ENCODE results near the gene MTAP. TPM values are rescaled to one million over a fixed set of nuclear protein-coding genes. Genes with fewer than 3 reads are reported as not detected.

The MTAP gene
- total RNA-seq, 1 experiment from 2014 or later: 84.3 TPM

GRCh38 chr9:21982861-21983560, 180.6 kb downstream of the MTAP start (continued):
- TF ChIP-seq IRF1 (CRISPR knock-in tag; IDR thresholded peaks at IDR 0.05) (no peak), ZNF317 (CRISPR knock-in tag; IDR thresholded peaks at IDR 0.05; ENCODE audit: borderline replicate concordance, low read depth) (no peak), TCF7 (CRISPR knock-in tag; IDR thresholded peaks at IDR 0.05; ENCODE audit: low read depth) (no peak), SP1 (CRISPR knock-in tag; conservative IDR thresholded peaks at IDR 0.05) (no peak), ATF1 (CRISPR knock-in tag; IDR thresholded peaks at IDR 0.05) (no peak), GRHL2 (CRISPR knock-in tag; IDR thresholded peaks at IDR 0.05; ENCODE audit: insufficient replicate concordance, severe bottlenecking) (no peak), NFE2L1 (CRISPR knock-in tag; IDR thresholded peaks at IDR 0.05) (no peak)
- TF ChIP-seq, protein P1, sequence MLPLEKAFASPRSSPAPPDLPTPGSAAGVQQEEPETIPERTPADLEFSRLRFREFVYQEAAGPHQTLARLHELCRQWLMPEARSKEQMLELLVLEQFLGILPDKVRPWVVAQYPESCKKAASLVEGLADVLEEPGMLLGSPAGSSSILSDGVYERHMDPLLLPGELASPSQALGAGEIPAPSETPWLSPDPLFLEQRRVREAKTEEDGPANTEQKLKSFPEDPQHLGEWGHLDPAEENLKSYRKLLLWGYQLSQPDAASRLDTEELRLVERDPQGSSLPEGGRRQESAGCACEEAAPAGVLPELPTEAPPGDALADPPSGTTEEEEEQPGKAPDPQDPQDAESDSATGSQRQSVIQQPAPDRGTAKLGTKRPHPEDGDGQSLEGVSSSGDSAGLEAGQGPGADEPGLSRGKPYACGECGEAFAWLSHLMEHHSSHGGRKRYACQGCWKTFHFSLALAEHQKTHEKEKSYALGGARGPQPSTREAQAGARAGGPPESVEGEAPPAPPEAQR (CRISPR knock-in tag; IDR thresholded peaks at IDR 0.05): no peak

DNA sequence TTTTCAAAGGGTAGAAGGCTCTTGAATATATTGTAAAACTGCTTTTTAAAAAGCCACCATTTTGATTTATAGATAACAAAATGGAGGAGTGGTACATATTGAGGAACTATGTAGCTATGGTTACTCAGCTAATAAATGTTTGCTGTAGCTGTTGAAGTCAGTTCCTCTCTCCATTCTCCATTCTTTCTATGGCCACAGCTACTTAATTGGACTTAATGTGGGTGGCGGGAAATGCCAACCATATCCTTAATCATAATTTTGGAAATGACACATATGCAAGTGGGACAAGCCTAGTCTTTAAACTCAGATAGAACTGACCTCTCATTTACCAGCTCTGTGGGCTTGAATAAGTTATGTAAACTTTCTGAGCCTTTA, 181.1 kb downstream of the MTAP start:
- POLR2A ChIA-PET: no interaction called here
- H3K36me3 Mint-ChIP-seq: no peaks in the 10 kb centered on the region
- peaks cover 3% of the 10 kb centered on the region for H3K4me1 Mint-ChIP-seq
- TF ChIP-seq SMAD3 (CRISPR knock-in tag; IDR thresholded peaks at IDR 0.05; ENCODE audit: borderline replicate concordance): no peak
- TF ChIP-seq ERG (CRISPR knock-in tag; IDR thresholded peaks at IDR 0.05): no peak
- TF ChIP-seq CTCF (IDR thresholded peaks at IDR 0.05): no peak
- no peak for TF ChIP-seq TCF7 (CRISPR knock-in tag; IDR thresholded peaks at IDR 0.05; ENCODE audit: low read depth)
- TF ChIP-seq FOXP1 (CRISPR knock-in tag; IDR thresholded peaks at IDR 0.05; ENCODE audit: borderline replicate concordance): no peak
- TF ChIP-seq JUN (CRISPR knock-in tag; IDR thresholded peaks at IDR 0.05): no peak
- no peak for TF ChIP-seq SP1 (CRISPR knock-in tag; conservative IDR thresholded peaks at IDR 0.05)
- TF ChIP-seq MXD4 (CRISPR knock-in tag; IDR thresholded peaks at IDR 0.05; ENCODE audit: borderline replicate concordance): no peak
- TF ChIP-seq, protein P2, sequence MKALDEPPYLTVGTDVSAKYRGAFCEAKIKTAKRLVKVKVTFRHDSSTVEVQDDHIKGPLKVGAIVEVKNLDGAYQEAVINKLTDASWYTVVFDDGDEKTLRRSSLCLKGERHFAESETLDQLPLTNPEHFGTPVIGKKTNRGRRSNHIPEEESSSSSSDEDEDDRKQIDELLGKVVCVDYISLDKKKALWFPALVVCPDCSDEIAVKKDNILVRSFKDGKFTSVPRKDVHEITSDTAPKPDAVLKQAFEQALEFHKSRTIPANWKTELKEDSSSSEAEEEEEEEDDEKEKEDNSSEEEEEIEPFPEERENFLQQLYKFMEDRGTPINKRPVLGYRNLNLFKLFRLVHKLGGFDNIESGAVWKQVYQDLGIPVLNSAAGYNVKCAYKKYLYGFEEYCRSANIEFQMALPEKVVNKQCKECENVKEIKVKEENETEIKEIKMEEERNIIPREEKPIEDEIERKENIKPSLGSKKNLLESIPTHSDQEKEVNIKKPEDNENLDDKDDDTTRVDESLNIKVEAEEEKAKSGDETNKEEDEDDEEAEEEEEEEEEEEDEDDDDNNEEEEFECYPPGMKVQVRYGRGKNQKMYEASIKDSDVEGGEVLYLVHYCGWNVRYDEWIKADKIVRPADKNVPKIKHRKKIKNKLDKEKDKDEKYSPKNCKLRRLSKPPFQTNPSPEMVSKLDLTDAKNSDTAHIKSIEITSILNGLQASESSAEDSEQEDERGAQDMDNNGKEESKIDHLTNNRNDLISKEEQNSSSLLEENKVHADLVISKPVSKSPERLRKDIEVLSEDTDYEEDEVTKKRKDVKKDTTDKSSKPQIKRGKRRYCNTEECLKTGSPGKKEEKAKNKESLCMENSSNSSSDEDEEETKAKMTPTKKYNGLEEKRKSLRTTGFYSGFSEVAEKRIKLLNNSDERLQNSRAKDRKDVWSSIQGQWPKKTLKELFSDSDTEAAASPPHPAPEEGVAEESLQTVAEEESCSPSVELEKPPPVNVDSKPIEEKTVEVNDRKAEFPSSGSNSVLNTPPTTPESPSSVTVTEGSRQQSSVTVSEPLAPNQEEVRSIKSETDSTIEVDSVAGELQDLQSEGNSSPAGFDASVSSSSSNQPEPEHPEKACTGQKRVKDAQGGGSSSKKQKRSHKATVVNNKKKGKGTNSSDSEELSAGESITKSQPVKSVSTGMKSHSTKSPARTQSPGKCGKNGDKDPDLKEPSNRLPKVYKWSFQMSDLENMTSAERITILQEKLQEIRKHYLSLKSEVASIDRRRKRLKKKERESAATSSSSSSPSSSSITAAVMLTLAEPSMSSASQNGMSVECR (CRISPR knock-in tag; IDR thresholded peaks at IDR 0.05; ENCODE audit: borderline replicate concordance): no peak
- no peak for TF ChIP-seq TEAD4 (CRISPR knock-in tag; IDR thresholded peaks at IDR 0.05)
- TF ChIP-seq MYBL2 (CRISPR knock-in tag; IDR thresholded peaks at IDR 0.05): no peak
- TF ChIP-seq ZNF317 (CRISPR knock-in tag; IDR thresholded peaks at IDR 0.05; ENCODE audit: borderline replicate concordance, low read depth): no peak
- no peak for TF ChIP-seq ESRRA (CRISPR knock-in tag; IDR thresholded peaks at IDR 0.05; ENCODE audit: borderline replicate concordance)
- TF ChIP-seq NFATC4 (CRISPR knock-in tag; IDR thresholded peaks at IDR 0.05): no peak
- TF ChIP-seq CREB1 (CRISPR knock-in tag; IDR thresholded peaks at IDR 0.05): no peak
- TF ChIP-seq, protein P3, sequence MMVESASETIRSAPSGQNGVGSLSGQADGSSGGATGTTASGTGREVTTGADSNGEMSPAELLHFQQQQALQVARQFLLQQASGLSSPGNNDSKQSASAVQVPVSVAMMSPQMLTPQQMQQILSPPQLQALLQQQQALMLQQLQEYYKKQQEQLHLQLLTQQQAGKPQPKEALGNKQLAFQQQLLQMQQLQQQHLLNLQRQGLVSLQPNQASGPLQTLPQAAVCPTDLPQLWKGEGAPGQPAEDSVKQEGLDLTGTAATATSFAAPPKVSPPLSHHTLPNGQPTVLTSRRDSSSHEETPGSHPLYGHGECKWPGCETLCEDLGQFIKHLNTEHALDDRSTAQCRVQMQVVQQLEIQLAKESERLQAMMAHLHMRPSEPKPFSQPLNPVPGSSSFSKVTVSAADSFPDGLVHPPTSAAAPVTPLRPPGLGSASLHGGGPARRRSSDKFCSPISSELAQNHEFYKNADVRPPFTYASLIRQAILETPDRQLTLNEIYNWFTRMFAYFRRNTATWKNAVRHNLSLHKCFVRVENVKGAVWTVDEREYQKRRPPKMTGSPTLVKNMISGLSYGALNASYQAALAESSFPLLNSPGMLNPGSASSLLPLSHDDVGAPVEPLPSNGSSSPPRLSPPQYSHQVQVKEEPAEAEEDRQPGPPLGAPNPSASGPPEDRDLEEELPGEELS (CRISPR knock-in tag; IDR thresholded peaks at IDR 0.05): no peak
- no peak for TF ChIP-seq FOXJ3 (CRISPR knock-in tag; IDR thresholded peaks at IDR 0.05; ENCODE audit: borderline replicate concordance)
- TF ChIP-seq, protein P4, sequence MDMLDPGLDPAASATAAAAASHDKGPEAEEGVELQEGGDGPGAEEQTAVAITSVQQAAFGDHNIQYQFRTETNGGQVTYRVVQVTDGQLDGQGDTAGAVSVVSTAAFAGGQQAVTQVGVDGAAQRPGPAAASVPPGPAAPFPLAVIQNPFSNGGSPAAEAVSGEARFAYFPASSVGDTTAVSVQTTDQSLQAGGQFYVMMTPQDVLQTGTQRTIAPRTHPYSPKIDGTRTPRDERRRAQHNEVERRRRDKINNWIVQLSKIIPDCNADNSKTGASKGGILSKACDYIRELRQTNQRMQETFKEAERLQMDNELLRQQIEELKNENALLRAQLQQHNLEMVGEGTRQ (CRISPR knock-in tag; IDR thresholded peaks at IDR 0.05): no peak

More for the DNA sequence above, 181.1 kb downstream of the MTAP start:
- Mint-ChIP-seq H3K27me3 (ENCODE audit: low read depth) (peaks cover 98% of the 10 kb centered on the region), H3K4me3 (no peak overlapping the region), H3K9me3 (no peaks in the 10 kb centered on the region), H3K27ac (no peak overlapping the region)
- no peak for DNase-seq (ENCODE audit: low spot score)
- no peak for ATAC-seq
- CTCF ChIA-PET: interaction anchor here (1.4 to 1.5 kb wide), 2 partner anchors 14 to 25 kb away, joined by 3 to 5 read pairs; no protein-coding TSS in a partner anchor
